Thoracic aorta (tissue), 2 donors: ENCODE results near the gene ACIN1. TPM values are rescaled to one million over a fixed set of nuclear protein-coding genes. Genes with fewer than 3 reads are reported as not detected.

ENCODE experiments used
- ATAC-seq: fragments of 150-250 bp; one replicate; pipeline ENCODE4 v1.8.0; 2017; ENCODE audit warnings: low read depth; ENCODE audit not compliant: insufficient number of reproducible peaks, low FRiP score
- DNase-seq: peaks from one replicate; pipeline ENCODE4 v3.0.0-alpha.2; 2020; ENCODE audit warnings: low spot score
- H3K27ac ChIP-seq, 2 donors: fragments of 200-600 bp; sonication (generic); 1 replicate in 1 of 2; 2 replicates in 1 of 2; pipeline ENCODE4 v1.5.1; 2016; ENCODE audit warnings: mild to moderate bottlenecking in 2 of 2, moderate library complexity in 2 of 2
- H3K27me3 ChIP-seq: fragments of 200-600 bp; sonication (generic); replicated peaks from 2 replicates; pipeline ENCODE4 v1.6.0; 2016; ENCODE audit warnings: mild to moderate bottlenecking; ENCODE audit not compliant: insufficient read depth
- H3K36me3 ChIP-seq: fragments of 200-600 bp; sonication (generic); one replicate; pipeline ENCODE4 v1.5.1; 2016
- H3K4me1 ChIP-seq, 2 donors: fragments of 200-600 bp; sonication (generic); 1 replicate in 1 of 2; 2 replicates in 1 of 2; pipeline versions ENCODE4 v1.5.1 to v1.6.0; 2016; ENCODE audit warnings: low read depth in 2 of 2, mild to moderate bottlenecking in 1 of 2; ENCODE audit not compliant: control insufficient read depth in 1 of 2
- H3K4me3 ChIP-seq: fragments of 200-600 bp; sonication (generic); 2 replicates; pipeline ENCODE4 v1.5.1; 2016; ENCODE audit warnings: mild to moderate bottlenecking
- H3K9me3 ChIP-seq: fragments of 200-600 bp; sonication (generic); 2 replicates; pipeline ENCODE4 v1.5.1; 2016
- total RNA-seq, 2 donors: library from RNA; depleted of rRNA; stranded (reverse); fragments of >200 nt; gene quantifications; one replicate each; pipeline versions ENCODE4 v1.1.0 to v1.2.3, GENCODE V29; 2016
- TF ChIP-seq, protein P1 (sequence below): fragments of 200-600 bp; sonication (generic); IDR thresholded peaks from one replicate; pipeline ENCODE4 v1.5.1; 2019; ENCODE audit warnings: antibody characterized with exemption

ACIN1 gene
- total RNA-seq, 2 donors from 2014 or later = 117 to 154 TPM

DNA sequence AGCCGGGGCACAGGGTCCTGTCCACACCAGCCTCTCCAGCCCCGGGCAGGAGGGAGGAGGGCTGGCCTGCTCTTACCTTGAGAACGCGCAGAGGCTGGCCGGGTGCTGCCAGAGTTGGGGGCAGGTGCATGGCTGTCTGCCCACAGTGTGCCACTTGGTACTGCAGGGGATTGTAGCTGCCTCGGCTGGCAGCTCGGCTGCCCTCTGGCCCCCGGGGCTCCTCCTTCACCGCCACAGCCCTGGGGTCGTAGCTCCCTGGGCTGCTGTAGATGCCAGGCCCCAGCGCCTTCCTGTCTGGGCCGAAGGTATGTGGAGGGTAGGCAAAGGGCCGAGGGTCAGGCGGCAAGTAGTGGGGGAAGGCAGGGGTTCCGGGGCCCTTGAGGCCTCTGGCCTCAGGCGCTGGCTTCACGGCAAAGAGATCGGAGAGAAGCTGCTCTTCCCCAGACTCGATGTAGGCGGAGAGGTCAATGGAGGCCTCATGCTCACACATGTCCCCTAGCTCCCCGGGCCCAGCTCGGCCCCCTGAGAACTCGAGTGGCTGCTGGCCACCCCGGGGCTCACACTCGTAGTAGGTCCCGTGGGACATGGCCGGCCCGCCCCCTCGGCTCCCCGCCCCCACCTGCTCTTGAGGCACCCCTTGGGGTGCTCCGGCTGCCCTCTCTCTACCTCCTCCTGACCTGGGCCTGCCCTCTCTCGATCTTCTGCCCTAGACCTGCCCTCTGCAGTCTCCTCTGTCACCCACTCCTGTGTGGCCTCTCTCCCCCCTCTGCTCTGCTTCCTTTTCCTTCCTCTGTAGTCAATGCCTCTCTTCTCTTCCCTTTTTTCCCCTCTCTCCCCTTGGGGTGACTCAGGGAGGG lies 23.8 kb upstream of the ACIN1 start, which contains the start of gene CEBPE:
Gene CEBPE (minus strand): TSS at position 750 of the 857 bp plus-strand sequence. CDS start 164 bp downstream, at position 586.
- Histone ChIP-seq H3K36me3 (no peaks in the 10 kb centered on the region), H3K4me1 (peaks cover 8 to 23% of the 10 kb centered on the region in 2 donors), H3K9me3 (no peaks in the 10 kb centered on the region), H3K27me3 (no peaks in the 10 kb centered on the region), H3K27ac (no peak within 1 kb of the TSS), H3K4me3 (no peak within 1 kb of the TSS)
- no peak for ATAC-seq
- TF ChIP-seq, protein P1, sequence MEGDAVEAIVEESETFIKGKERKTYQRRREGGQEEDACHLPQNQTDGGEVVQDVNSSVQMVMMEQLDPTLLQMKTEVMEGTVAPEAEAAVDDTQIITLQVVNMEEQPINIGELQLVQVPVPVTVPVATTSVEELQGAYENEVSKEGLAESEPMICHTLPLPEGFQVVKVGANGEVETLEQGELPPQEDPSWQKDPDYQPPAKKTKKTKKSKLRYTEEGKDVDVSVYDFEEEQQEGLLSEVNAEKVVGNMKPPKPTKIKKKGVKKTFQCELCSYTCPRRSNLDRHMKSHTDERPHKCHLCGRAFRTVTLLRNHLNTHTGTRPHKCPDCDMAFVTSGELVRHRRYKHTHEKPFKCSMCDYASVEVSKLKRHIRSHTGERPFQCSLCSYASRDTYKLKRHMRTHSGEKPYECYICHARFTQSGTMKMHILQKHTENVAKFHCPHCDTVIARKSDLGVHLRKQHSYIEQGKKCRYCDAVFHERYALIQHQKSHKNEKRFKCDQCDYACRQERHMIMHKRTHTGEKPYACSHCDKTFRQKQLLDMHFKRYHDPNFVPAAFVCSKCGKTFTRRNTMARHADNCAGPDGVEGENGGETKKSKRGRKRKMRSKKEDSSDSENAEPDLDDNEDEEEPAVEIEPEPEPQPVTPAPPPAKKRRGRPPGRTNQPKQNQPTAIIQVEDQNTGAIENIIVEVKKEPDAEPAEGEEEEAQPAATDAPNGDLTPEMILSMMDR = no peak
- DNase-seq = no peak

DNA sequence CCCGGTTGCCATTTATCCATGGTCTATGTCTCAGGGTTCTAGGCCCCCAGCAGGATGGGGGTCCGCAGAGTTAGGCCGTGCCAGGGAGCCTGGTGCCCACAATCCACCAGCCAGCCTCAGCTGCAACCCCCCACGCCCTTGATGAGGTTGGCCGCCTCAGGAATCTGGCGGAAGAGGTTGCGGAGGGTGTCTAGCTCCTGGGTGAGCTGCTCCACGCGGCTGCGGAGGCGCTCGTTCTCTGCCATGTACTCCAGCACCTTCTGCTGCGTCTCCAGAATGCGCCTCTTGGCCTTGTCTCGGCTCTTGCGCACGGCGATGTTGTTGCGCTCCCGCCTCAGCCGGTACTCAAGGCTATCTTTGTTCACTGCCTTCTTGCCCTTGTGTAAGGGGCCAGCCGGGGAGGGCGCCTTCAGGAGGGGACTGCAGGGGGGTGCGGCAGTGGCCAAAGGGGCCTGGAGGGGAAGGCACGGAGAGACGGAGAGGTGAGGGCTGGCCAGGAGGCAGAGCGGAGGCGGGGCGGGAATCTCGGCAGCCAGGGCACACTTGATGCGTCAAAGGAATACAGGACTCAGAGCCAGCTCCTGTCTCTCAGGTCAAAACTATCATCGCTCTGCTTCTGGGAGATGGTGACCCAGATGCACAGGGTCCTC lies 22.6 kb upstream of the ACIN1 start:
- DNase-seq (no peak), ATAC-seq (no peak)
- H3K27me3 ChIP-seq = no peaks in the 10 kb centered on the region

GRCh38 chr14:23115918-23116317 lies 21.0 kb upstream of the ACIN1 start:
- DNase-seq = no peak
- H3K27me3 ChIP-seq = no peaks in the 10 kb centered on the region
- no peak for ATAC-seq

More for the DNA sequence above, 22.6 kb upstream of the ACIN1 start:
- peaks cover 8 to 16% of the 10 kb centered on the region in 2 donors for H3K4me1 ChIP-seq
- H3K9me3 ChIP-seq = no peaks in the 10 kb centered on the region
- no peaks in the 10 kb centered on the region for H3K36me3 ChIP-seq
- H3K27ac ChIP-seq = no peak overlapping the region
- TF ChIP-seq, protein P1 = no peak
- H3K4me3 ChIP-seq = no peak overlapping the region

GRCh38 chr14:23115039-23115731 lies 20.2 kb upstream of the ACIN1 start:
- DNase-seq (peak; percentile 33), ATAC-seq (peak; percentile 54)
- H3K4me3 ChIP-seq = no peak overlapping the region
- H3K9me3 ChIP-seq = no peaks in the 10 kb centered on the region
- H3K27ac ChIP-seq = no peak overlapping the region
- no peaks in the 10 kb centered on the region for H3K27me3 ChIP-seq
- no peaks in the 10 kb centered on the region for H3K4me1 ChIP-seq
- TF ChIP-seq, protein P1 = no peak
- no peaks in the 10 kb centered on the region for H3K36me3 ChIP-seq

More at GRCh38 chr14:23115918-23116317, 21.0 kb upstream of the ACIN1 start:
- Histone ChIP-seq H3K9me3 (no peaks in the 10 kb centered on the region), H3K4me3 (no peak overlapping the region), H3K27ac (no peak overlapping the region), H3K36me3 (no peaks in the 10 kb centered on the region), H3K4me1 (peaks cover under 1% of the 10 kb centered on the region in 2 donors)
- TF ChIP-seq, protein P1 = no peak

DNA sequence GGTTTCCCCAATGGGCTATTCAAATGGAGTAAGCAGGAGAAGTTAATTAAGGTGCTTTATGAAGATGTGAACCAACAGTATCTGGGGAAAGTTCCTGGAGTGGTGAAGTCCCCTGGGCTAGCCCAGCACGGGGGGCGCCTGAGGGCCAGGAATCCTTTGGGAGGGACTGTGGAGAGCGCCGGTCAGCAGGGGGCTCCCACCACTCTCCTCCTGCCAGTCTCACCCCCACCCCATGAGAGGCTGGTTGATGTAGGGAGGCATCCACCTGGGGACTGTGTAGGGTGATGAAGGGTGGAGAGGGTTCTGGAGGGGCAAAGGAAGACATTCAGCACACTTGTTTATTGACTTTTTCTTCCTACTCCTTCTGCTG lies 19.7 kb upstream of the ACIN1 start:
- no peak for ATAC-seq
- Histone ChIP-seq H3K4me1 (no peaks in the 10 kb centered on the region), H3K27me3 (no peaks in the 10 kb centered on the region)

More for the DNA sequence above, 19.7 kb upstream of the ACIN1 start:
- Histone ChIP-seq H3K9me3 (no peaks in the 10 kb centered on the region), H3K36me3 (no peaks in the 10 kb centered on the region), H3K4me3 (no peak overlapping the region), H3K27ac (no peak overlapping the region)
- DNase-seq = no peak
- TF ChIP-seq, protein P1 = no peak
